ENCODE results near the gene NCOA5.

NCOA5 gene

GRCh38 chr20:46089417-46090388 lies at the start of gene NCOA5:
NCOA5 (minus strand) TSS chr20:46089962; CDS start chr20:46079424, 10,538 bp downstream.
- Histone ChIP-seq H3K27me3 (ENCODE audit: insufficient read depth, insufficient read length) (no peaks in the 10 kb centered on the region), H3K4me3 (ENCODE audit: insufficient read length, low read depth) (peak within 1 kb of the TSS; percentile 95), H3K9ac (ENCODE audit: insufficient read length, low read depth) (peak within 1 kb of the TSS; percentile 98), H3K36me3 (ENCODE audit: insufficient read depth, insufficient read length, low read length) (no peaks in the 10 kb centered on the region), H3K4me1 (ENCODE audit: insufficient read depth, insufficient read length) (no peaks in the 10 kb centered on the region), H3K9me3 (ENCODE audit: insufficient read depth, low read length) (peaks cover 4% of the 10 kb centered on the region; the same call in 1 of the 2 replicates)
- peak; percentile 95 for DNase-seq (ENCODE audit: low read depth, low spot score)
- no peak for TF ChIP-seq SUZ12 (IDR thresholded peaks at IDR 0.05; ENCODE audit: extremely low read depth, insufficient read depth, insufficient read length)
- no peak for TF ChIP-seq ZNF274 (IDR thresholded peaks at IDR 0.05; ENCODE audit: low read depth, low read length)
- peak; percentile 83 for TF ChIP-seq YY1 (IDR thresholded peaks at IDR 0.05; ENCODE audit: insufficient read depth, insufficient read length)

- DNase-seq (ENCODE audit: low read depth, low spot score) = no peak
- no peak overlapping the region for H3K4me3 ChIP-seq (ENCODE audit: insufficient read length, low read depth)
- peaks cover 32% of the 10 kb centered on the region for H3K27me3 ChIP-seq (ENCODE audit: insufficient read depth, insufficient read length)
- H3K9ac ChIP-seq (ENCODE audit: insufficient read length, low read depth) = no peak overlapping the region
- H3K9me3 ChIP-seq (ENCODE audit: insufficient read depth, low read length) = no peaks in the 10 kb centered on the region
- peaks cover 9% of the 10 kb centered on the region for H3K4me1 ChIP-seq (ENCODE audit: insufficient read depth, insufficient read length)
- no peak for TF ChIP-seq YY1 (IDR thresholded peaks at IDR 0.05; ENCODE audit: insufficient read depth, insufficient read length)
- TF ChIP-seq ZNF274 (IDR thresholded peaks at IDR 0.05; ENCODE audit: low read depth, low read length) = no peak
- no peak for TF ChIP-seq SUZ12 (IDR thresholded peaks at IDR 0.05; ENCODE audit: extremely low read depth, insufficient read depth, insufficient read length)
- no peaks in the 10 kb centered on the region for H3K36me3 ChIP-seq (ENCODE audit: insufficient read depth, insufficient read length, low read length)
Observed at GRCh38 chr20:46139266-46139889, 49.6 kb upstream of the NCOA5 start.

DNA sequence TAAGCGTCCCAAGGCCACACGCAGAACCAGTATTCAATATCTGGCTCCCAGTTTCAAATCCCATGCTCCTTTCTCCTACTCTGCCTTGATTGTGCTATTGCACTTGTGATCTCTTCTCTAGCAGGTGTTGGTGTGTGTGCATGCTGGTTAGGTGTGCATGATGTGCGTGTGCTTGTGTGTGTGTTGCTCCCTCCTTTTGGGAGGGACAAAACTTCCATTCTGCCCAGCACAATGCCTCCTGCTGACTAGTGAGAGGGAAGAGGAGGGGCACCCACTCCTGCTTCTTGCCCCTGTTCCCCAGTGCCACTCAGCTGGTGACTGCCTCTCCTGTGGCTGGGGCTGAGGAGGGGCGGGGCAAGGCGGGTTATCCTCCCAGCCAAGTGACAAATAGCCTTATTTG lies 48.1 kb upstream of the NCOA5 start:
- H3K4me3 ChIP-seq (ENCODE audit: insufficient read length, low read depth) = no peak overlapping the region
- H3K9me3 ChIP-seq (ENCODE audit: insufficient read depth, low read length) = no peaks in the 10 kb centered on the region
- peaks cover 10% of the 10 kb centered on the region for H3K4me1 ChIP-seq (ENCODE audit: insufficient read depth, insufficient read length)
- H3K27me3 ChIP-seq (ENCODE audit: insufficient read depth, insufficient read length) = peaks cover 33% of the 10 kb centered on the region
- no peak for DNase-seq (ENCODE audit: low read depth, low spot score)
- no peak for TF ChIP-seq YY1 (IDR thresholded peaks at IDR 0.05; ENCODE audit: insufficient read depth, insufficient read length)
- no peak for TF ChIP-seq ZNF274 (IDR thresholded peaks at IDR 0.05; ENCODE audit: low read depth, low read length)
- no peak for TF ChIP-seq SUZ12 (IDR thresholded peaks at IDR 0.05; ENCODE audit: extremely low read depth, insufficient read depth, insufficient read length)
- H3K36me3 ChIP-seq (ENCODE audit: insufficient read depth, insufficient read length, low read length) = no peaks in the 10 kb centered on the region
- H3K9ac ChIP-seq (ENCODE audit: insufficient read length, low read depth) = no peak overlapping the region

- Histone ChIP-seq H3K9me3 (ENCODE audit: insufficient read depth, low read length) (no peaks in the 10 kb centered on the region), H3K4me3 (ENCODE audit: insufficient read length, low read depth) (no peak overlapping the region), H3K9ac (ENCODE audit: insufficient read length, low read depth) (no peak overlapping the region), H3K36me3 (ENCODE audit: insufficient read depth, insufficient read length, low read length) (no peaks in the 10 kb centered on the region), H3K4me1 (ENCODE audit: insufficient read depth, insufficient read length) (peaks cover 11% of the 10 kb centered on the region), H3K27me3 (ENCODE audit: insufficient read depth, insufficient read length) (peaks cover 21% of the 10 kb centered on the region)
- TF ChIP-seq SUZ12 (IDR thresholded peaks at IDR 0.05; ENCODE audit: extremely low read depth, insufficient read depth, insufficient read length) (no peak), YY1 (IDR thresholded peaks at IDR 0.05; ENCODE audit: insufficient read depth, insufficient read length) (no peak), ZNF274 (IDR thresholded peaks at IDR 0.05; ENCODE audit: low read depth, low read length) (no peak)
- DNase-seq (ENCODE audit: low read depth, low spot score) = peak; percentile 40
Observed at GRCh38 chr20:46135856-46136633, 46.3 kb upstream of the NCOA5 start.

DNA sequence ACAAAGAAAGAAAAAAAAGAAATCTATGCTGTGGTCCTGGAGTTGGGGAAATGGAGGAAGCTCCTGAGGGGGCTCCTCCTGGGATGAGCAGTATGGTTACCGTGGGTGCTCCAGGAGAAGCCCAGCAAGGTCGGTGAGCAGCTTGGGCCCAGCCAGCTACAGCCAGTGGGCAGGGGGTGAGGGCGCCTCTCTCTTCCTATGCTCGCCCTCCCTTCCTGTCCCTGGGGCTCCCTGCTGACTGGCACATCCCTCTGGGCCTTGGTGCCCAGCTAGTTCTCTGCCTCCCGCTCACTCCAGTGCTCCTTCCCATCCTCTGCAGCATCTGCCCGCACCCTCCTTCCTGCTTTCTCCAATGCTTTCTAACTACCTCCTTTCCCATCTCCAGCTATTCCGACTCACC lies 45.0 kb upstream of the NCOA5 start:
- Histone ChIP-seq H3K4me3 (ENCODE audit: insufficient read length, low read depth) (no peak overlapping the region), H3K36me3 (ENCODE audit: insufficient read depth, insufficient read length, low read length) (no peaks in the 10 kb centered on the region), H3K27me3 (ENCODE audit: insufficient read depth, insufficient read length) (peaks cover 15% of the 10 kb centered on the region), H3K9me3 (ENCODE audit: insufficient read depth, low read length) (no peaks in the 10 kb centered on the region), H3K4me1 (ENCODE audit: insufficient read depth, insufficient read length) (peaks cover 11% of the 10 kb centered on the region), H3K9ac (ENCODE audit: insufficient read length, low read depth) (no peak overlapping the region)
- TF ChIP-seq ZNF274 (IDR thresholded peaks at IDR 0.05; ENCODE audit: low read depth, low read length) (no peak), SUZ12 (IDR thresholded peaks at IDR 0.05; ENCODE audit: extremely low read depth, insufficient read depth, insufficient read length) (no peak), YY1 (IDR thresholded peaks at IDR 0.05; ENCODE audit: insufficient read depth, insufficient read length) (no peak)
- DNase-seq (ENCODE audit: low read depth, low spot score) = no peak

DNA sequence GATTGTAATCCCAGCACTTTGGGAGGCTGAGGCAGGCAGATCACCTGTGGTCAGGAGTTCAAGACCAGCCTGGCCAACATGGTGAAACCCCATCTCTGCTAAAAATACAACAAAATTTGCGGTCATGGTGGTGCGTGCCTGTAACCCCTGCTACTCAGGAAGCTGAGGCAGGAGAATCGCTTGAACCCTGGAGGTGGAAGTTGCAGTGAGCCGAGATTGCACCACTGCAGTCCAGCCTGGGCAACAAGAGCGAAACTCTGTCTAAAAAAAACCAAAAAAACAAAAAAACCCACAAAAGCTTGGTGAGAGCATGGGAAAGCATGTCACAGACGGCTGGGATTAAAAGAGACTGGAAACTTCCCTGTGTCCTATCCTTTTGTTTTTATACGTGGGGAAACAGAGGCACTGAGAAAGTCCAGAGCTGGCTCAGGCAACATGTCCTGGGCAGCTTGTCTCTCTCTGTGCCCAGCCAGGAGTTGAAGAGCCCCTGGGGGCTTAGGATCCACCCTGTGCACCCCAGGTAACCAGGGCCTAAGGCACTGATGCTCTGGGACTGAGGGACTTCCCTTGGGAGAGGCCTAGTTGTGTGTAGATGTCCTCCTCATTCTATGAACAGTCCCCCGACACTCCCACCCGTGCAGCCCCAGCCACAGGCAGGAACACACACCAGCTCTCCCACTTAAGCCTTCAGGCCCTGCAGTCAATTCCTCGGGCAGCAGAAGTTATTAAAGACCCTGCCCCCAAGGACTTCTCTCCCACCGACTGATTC lies 44.3 kb upstream of the NCOA5 start:
- TF ChIP-seq SUZ12 (IDR thresholded peaks at IDR 0.05; ENCODE audit: extremely low read depth, insufficient read depth, insufficient read length) (no peak), ZNF274 (IDR thresholded peaks at IDR 0.05; ENCODE audit: low read depth, low read length) (no peak)
- DNase-seq (ENCODE audit: low read depth, low spot score) = no peak
- Histone ChIP-seq H3K27me3 (ENCODE audit: insufficient read depth, insufficient read length) (peaks cover 15% of the 10 kb centered on the region), H3K4me3 (ENCODE audit: insufficient read length, low read depth) (no peak overlapping the region), H3K9me3 (ENCODE audit: insufficient read depth, low read length) (no peaks in the 10 kb centered on the region), H3K9ac (ENCODE audit: insufficient read length, low read depth) (no peak overlapping the region), H3K36me3 (ENCODE audit: insufficient read depth, insufficient read length, low read length) (no peaks in the 10 kb centered on the region), H3K4me1 (ENCODE audit: insufficient read depth, insufficient read length) (peaks cover 6% of the 10 kb centered on the region)

Data from NT2/D1 (cell line).